DOHH2 (cell line): ENCODE data around the gene SPON2.

Source experiments
- CTCF ChIP-seq: fragments of 200-600 bp; sonication (generic); IDR thresholded peaks from one replicate; pipeline ENCODE4 v1.5.1; 2014; ENCODE audit warnings: antibody characterized with exemption, mild to moderate bottlenecking, low read depth, low read length; ENCODE audit not compliant: poor library complexity, severe bottlenecking
- EZH2phosphoT487 ChIP-seq: fragments of 200-600 bp; sonication (generic); IDR thresholded peaks from 2 replicates; pipeline ENCODE4 v1.6.1; 2017; ENCODE audit warnings: borderline replicate concordance, mild to moderate bottlenecking, antibody characterized with exemption, low read length, moderate library complexity, mixed read lengths

- TF ChIP-seq EZH2phosphoT487: no peak
- no peak for TF ChIP-seq CTCF
These were observed 5.1 kb upstream of the SPON2 start for GRCh38 chr4:1177274-1178141.
